ENCODE measurements around the gene TMX2.
A peak's percentile ranks its signal among the peaks of the same experiment; 100 is the strongest.

TMX2 gene

GRCh38 chr11:57770793-57771192 is 58.4 kb downstream of the TMX2 start:
- no peaks in the 10 kb centered on the region for H3K27me3 ChIP-seq (ENCODE audit: insufficient read depth, low read length)
- H3K36me3 ChIP-seq (ENCODE audit: insufficient read depth, low read length): 0 out of 2 replicates have a peak, but pooled peaks cover 5% of the 10 kb centered on the region
- no peaks in the 10 kb centered on the region for H3K9me3 ChIP-seq (ENCODE audit: insufficient read depth, low read depth, low read length)
- H3K9ac ChIP-seq (ENCODE audit: low read depth, low read length): no peak overlapping the region
- H3K4me3 ChIP-seq (ENCODE audit: low read length): no peak overlapping the region
- no peak overlapping the region for H3K27ac ChIP-seq (ENCODE audit: low read depth, low read length)
- 100% methylated on average over 1 of the region's 1 CpG for WGBS
- peaks cover 25% of the 10 kb centered on the region for H3K4me1 ChIP-seq (ENCODE audit: insufficient read depth, low read length)

GRCh38 chr11:57771365-57771764 is 59.0 kb downstream of the TMX2 start:
- 0 out of 2 replicates have a peak, but pooled peaks cover 5% of the 10 kb centered on the region for H3K36me3 ChIP-seq (ENCODE audit: insufficient read depth, low read length)
- H3K27ac ChIP-seq (ENCODE audit: low read depth, low read length): no peak overlapping the region
- no peaks in the 10 kb centered on the region for H3K27me3 ChIP-seq (ENCODE audit: insufficient read depth, low read length)
- no peaks in the 10 kb centered on the region for H3K9me3 ChIP-seq (ENCODE audit: insufficient read depth, low read depth, low read length)
- peaks cover 27% of the 10 kb centered on the region for H3K4me1 ChIP-seq (ENCODE audit: insufficient read depth, low read length)
- H3K4me3 ChIP-seq (ENCODE audit: low read length): no peak overlapping the region
- H3K9ac ChIP-seq (ENCODE audit: low read depth, low read length): no peak overlapping the region
- 87% methylated on average over 1 of the region's 3 CpGs for WGBS

GRCh38 chr11:57772562-57772961 is 60.2 kb downstream of the TMX2 start:
- Histone ChIP-seq H3K27me3 (ENCODE audit: insufficient read depth, low read length) (no peaks in the 10 kb centered on the region), H3K9ac (ENCODE audit: low read depth, low read length) (no peak overlapping the region), H3K4me3 (ENCODE audit: low read length) (no peak overlapping the region), H3K4me1 (ENCODE audit: insufficient read depth, low read length) (peaks cover 39% of the 10 kb centered on the region), H3K27ac (ENCODE audit: low read depth, low read length) (no peak overlapping the region), H3K36me3 (ENCODE audit: insufficient read depth, low read length) (no peaks in the 10 kb centered on the region), H3K9me3 (ENCODE audit: insufficient read depth, low read depth, low read length) (no peaks in the 10 kb centered on the region)
- 89% methylated on average over 4 of the region's 4 CpGs for WGBS

GRCh38 chr11:57773026-57773598 is 60.7 kb downstream of the TMX2 start:
- Histone ChIP-seq H3K36me3 (ENCODE audit: insufficient read depth, low read length) (no peaks in the 10 kb centered on the region), H3K9me3 (ENCODE audit: insufficient read depth, low read depth, low read length) (no peaks in the 10 kb centered on the region), H3K4me3 (ENCODE audit: low read length) (no peak overlapping the region), H3K27ac (ENCODE audit: low read depth, low read length) (no peak overlapping the region), H3K9ac (ENCODE audit: low read depth, low read length) (no peak overlapping the region), H3K27me3 (ENCODE audit: insufficient read depth, low read length) (no peaks in the 10 kb centered on the region), H3K4me1 (ENCODE audit: insufficient read depth, low read length) (peaks cover 44% of the 10 kb centered on the region)
- WGBS: 91% methylated on average over 5 of the region's 5 CpGs

GRCh38 chr11:57775491-57775890 is 63.1 kb downstream of the TMX2 start:
- WGBS: 70% methylated on average over 5 of the region's 5 CpGs
- Histone ChIP-seq H3K36me3 (ENCODE audit: insufficient read depth, low read length) (no peaks in the 10 kb centered on the region), H3K4me1 (ENCODE audit: insufficient read depth, low read length) (peaks cover 67% of the 10 kb centered on the region), H3K4me3 (ENCODE audit: low read length) (peak overlapping the region; percentile 7; the same call in 1 of the 2 replicates), H3K27me3 (ENCODE audit: insufficient read depth, low read length) (no peaks in the 10 kb centered on the region), H3K27ac (ENCODE audit: low read depth, low read length) (peak overlapping the region; percentile 96), H3K9ac (ENCODE audit: low read depth, low read length) (peak overlapping the region; percentile 29), H3K9me3 (ENCODE audit: insufficient read depth, low read depth, low read length) (no peaks in the 10 kb centered on the region)

- Histone ChIP-seq H3K27ac (ENCODE audit: low read depth, low read length) (peak overlapping the region; percentile 96), H3K9ac (ENCODE audit: low read depth, low read length) (peak overlapping the region; percentile 29; the same call in 1 of the 2 replicates), H3K4me3 (ENCODE audit: low read length) (peak overlapping the region; percentile 7; the same call in 1 of the 2 replicates), H3K4me1 (ENCODE audit: insufficient read depth, low read length) (peaks cover 73% of the 10 kb centered on the region), H3K9me3 (ENCODE audit: insufficient read depth, low read depth, low read length) (no peaks in the 10 kb centered on the region), H3K27me3 (ENCODE audit: insufficient read depth, low read length) (no peaks in the 10 kb centered on the region), H3K36me3 (ENCODE audit: insufficient read depth, low read length) (no peaks in the 10 kb centered on the region)
- WGBS: 67% methylated on average over 2 of the region's 3 CpGs
Measured at GRCh38 chr11:57776031-57776521, 63.7 kb downstream of the TMX2 start.

GRCh38 chr11:57776577-57777210 is 64.3 kb downstream of the TMX2 start:
- Histone ChIP-seq H3K27ac (ENCODE audit: low read depth, low read length) (peak overlapping the region; percentile 96), H3K36me3 (ENCODE audit: insufficient read depth, low read length) (no peaks in the 10 kb centered on the region)

GRCh38 chr11:57777969-57778317 is 65.5 kb downstream of the TMX2 start:
- Histone ChIP-seq H3K27me3 (ENCODE audit: insufficient read depth, low read length) (no peaks in the 10 kb centered on the region), H3K9ac (ENCODE audit: low read depth, low read length) (peak overlapping the region; percentile 76), H3K9me3 (ENCODE audit: insufficient read depth, low read depth, low read length) (no peaks in the 10 kb centered on the region), H3K36me3 (ENCODE audit: insufficient read depth, low read length) (no peaks in the 10 kb centered on the region), H3K27ac (ENCODE audit: low read depth, low read length) (peak overlapping the region; percentile 96), H3K4me3 (ENCODE audit: low read length) (peak overlapping the region; percentile 38), H3K4me1 (ENCODE audit: insufficient read depth, low read length) (peaks cover 84% of the 10 kb centered on the region)
- 27% methylated on average over 3 of the region's 3 CpGs for WGBS

More at GRCh38 chr11:57776577-57777210, 64.3 kb downstream of the TMX2 start:
- Histone ChIP-seq H3K9me3 (ENCODE audit: insufficient read depth, low read depth, low read length) (no peaks in the 10 kb centered on the region), H3K4me3 (ENCODE audit: low read length) (peak overlapping the region; percentile 6; the same call in 1 of the 2 replicates), H3K9ac (ENCODE audit: low read depth, low read length) (peak overlapping the region; percentile 7; the same call in 1 of the 2 replicates), H3K27me3 (ENCODE audit: insufficient read depth, low read length) (no peaks in the 10 kb centered on the region), H3K4me1 (ENCODE audit: insufficient read depth, low read length) (peaks cover 79% of the 10 kb centered on the region)
- WGBS: 100% methylated on average over 1 of the region's 2 CpGs

GRCh38 chr11:57778318-57779037 is 66.1 kb downstream of the TMX2 start:
- Histone ChIP-seq H3K9me3 (ENCODE audit: insufficient read depth, low read depth, low read length) (no peaks in the 10 kb centered on the region), H3K27ac (ENCODE audit: low read depth, low read length) (peak overlapping the region; percentile 96), H3K36me3 (ENCODE audit: insufficient read depth, low read length) (no peaks in the 10 kb centered on the region), H3K27me3 (ENCODE audit: insufficient read depth, low read length) (no peaks in the 10 kb centered on the region), H3K4me1 (ENCODE audit: insufficient read depth, low read length) (peaks cover 84% of the 10 kb centered on the region), H3K4me3 (ENCODE audit: low read length) (peak overlapping the region; percentile 38), H3K9ac (ENCODE audit: low read depth, low read length) (peak overlapping the region; percentile 76)
- 10% methylated on average over 6 of the region's 6 CpGs for WGBS

- no peaks in the 10 kb centered on the region for H3K27me3 ChIP-seq (ENCODE audit: insufficient read depth, low read length)
- no peaks in the 10 kb centered on the region for H3K9me3 ChIP-seq (ENCODE audit: insufficient read depth, low read depth, low read length)
- 30% methylated on average over 1 of the region's 1 CpG for WGBS
- H3K36me3 ChIP-seq (ENCODE audit: insufficient read depth, low read length): no peaks in the 10 kb centered on the region
- peaks cover 79% of the 10 kb centered on the region for H3K4me1 ChIP-seq (ENCODE audit: insufficient read depth, low read length)
- H3K27ac ChIP-seq (ENCODE audit: low read depth, low read length): peak overlapping the region; percentile 96
- H3K4me3 ChIP-seq (ENCODE audit: low read length): peak overlapping the region; percentile 27; the same call in 1 of the 2 replicates
- peak overlapping the region; percentile 76 for H3K9ac ChIP-seq (ENCODE audit: low read depth, low read length)
Measured at GRCh38 chr11:57779276-57779675, 66.9 kb downstream of the TMX2 start.

GRCh38 chr11:57781529-57781943 is 69.1 kb downstream of the TMX2 start:
- peak overlapping the region; percentile 20 for H3K4me3 ChIP-seq (ENCODE audit: low read length)
- H3K27me3 ChIP-seq (ENCODE audit: insufficient read depth, low read length): no peaks in the 10 kb centered on the region
- peaks cover 60% of the 10 kb centered on the region for H3K4me1 ChIP-seq (ENCODE audit: insufficient read depth, low read length)
- H3K9ac ChIP-seq (ENCODE audit: low read depth, low read length): peak overlapping the region; percentile 67
- WGBS: 39% methylated on average over 3 of the region's 3 CpGs
- no peaks in the 10 kb centered on the region for H3K36me3 ChIP-seq (ENCODE audit: insufficient read depth, low read length)
- no peaks in the 10 kb centered on the region for H3K9me3 ChIP-seq (ENCODE audit: insufficient read depth, low read depth, low read length)
- H3K27ac ChIP-seq (ENCODE audit: low read depth, low read length): peak overlapping the region; percentile 96

Measured in HUES64 (cell line).